Stimulated activated CD8-positive, alpha-beta memory T cell treated with anti-CD3 and anti-CD28 coated beads, Interleukin-15, amount 100 ng/mL, for 1 hour (primary cell): ENCODE results near the gene ANO1.

Experiments used
- DNase-seq: peaks from one replicate; pipeline ENCODE4 v3.0.0-alpha.2; 2020; ENCODE audit warnings: low read depth

ANO1 gene

DNA sequence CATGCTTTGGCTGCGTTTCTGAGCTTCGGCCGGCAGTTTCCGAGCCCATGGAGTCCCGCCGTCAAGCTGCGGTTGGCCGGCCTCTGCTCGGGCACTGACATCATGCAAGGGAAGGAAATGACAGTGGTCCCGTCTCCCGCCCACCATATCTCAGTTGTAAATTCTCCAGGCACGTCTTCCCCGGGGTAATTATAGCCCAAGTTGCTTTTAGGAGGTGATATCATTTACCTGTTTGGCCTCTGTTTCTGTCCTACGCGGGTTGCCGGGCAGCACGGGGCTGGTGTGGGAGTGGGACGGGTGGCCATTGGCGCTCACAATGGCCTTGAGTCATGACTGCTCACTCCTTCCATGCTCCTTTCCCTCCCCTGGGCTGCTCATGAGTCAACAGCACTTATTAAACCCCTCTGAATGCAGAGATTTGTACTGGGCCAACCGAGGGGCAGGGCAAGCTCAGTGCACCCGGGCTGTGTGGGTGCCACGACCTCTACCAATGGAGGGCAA, 4.2 kb upstream of the ANO1 start:
- no peak for DNase-seq

- no peak for DNase-seq
These were observed 3.4 kb upstream of the ANO1 start for GRCh38 chr11:70074746-70075145.

DNA sequence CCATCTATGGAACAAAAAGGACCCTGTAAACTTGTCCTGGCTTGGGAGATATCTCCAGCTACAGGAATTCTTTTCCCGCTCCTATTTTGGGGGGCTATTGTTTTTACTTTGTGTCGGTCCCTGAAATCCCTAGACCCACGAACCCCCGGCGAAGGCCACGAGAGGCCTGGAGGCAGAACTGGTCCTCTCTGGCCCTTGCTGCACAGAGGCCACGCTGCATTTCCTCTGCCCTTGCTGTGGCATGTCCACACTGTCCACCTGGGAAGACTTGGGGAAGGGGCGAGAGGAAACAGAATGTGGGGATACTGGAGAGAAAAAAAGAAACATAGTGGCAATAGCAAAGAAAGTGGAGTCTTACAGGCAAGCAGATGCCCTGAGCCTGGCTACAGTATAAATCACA, 2.3 kb upstream of the ANO1 start:
- no peak for DNase-seq

- DNase-seq = no peak
These were observed 1.6 kb upstream of the ANO1 start for GRCh38 chr11:70076461-70076931.

- no peak for DNase-seq
These were observed 564 bp upstream of the ANO1 start for GRCh38 chr11:70077411-70078094.

GRCh38 chr11:70078781-70079616, 882 bp downstream of the ANO1 start:
- no peak for DNase-seq

DNA sequence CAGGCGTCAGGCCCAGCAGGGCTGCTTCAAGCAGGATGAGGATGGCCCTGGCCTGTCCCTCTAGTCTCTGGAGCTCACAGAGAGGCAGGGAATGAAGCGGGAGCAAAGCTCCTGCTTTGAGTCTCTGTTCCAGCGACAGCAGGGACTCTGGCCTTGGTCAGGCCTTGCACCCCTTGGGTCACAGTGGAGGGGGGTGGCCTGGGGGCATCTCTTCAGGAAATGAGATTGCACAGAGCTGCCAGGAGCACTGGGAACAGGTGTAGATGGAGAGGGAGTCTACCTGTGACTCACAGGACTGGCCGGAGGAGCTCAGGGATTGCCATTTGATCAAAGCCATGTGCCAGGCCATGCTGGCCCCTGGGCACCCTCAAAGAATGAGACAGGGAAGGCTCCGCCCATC, 1.6 kb downstream of the ANO1 start:
- no peak for DNase-seq

DNA sequence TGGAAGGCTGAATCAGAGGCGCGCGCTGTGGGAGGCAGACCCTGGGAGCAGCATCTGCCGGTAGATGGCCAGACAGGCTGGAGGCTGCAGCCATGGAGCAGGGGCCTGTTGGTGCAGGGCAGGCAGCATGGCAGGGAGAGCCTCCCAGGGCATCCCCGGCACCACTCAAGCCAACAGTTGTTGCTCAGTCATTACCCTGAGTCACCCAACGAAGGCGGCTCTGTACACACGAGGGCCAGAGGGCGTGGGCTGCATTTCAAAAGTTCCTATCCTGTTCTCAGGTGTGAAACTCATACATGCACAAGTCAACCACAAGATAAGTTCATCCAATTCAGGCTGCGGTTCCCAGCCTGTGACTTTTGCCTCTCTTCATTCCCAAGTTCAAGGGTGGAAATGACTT, 2.6 kb downstream of the ANO1 start:
- no peak for DNase-seq

DNA sequence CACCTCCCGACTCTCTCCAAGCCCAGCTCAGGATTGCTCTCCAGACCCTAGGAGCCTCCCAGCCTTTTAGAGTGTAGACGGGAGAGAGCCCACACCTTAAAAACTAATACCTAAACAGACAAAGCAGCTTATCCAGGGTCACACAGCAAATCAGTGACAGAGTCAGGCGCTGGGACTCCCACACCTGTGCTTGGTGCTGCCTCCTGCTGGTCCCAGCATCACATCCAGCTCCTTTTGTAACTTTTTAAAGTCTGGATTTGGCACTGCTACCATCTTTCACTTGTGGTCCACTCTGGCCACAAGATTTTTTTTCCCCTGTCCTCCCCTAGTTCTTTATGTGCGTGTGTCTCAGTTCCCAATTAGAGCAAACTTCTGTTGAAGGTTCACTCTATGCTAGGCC, 4.7 kb downstream of the ANO1 start:
- DNase-seq = no peak

DNA sequence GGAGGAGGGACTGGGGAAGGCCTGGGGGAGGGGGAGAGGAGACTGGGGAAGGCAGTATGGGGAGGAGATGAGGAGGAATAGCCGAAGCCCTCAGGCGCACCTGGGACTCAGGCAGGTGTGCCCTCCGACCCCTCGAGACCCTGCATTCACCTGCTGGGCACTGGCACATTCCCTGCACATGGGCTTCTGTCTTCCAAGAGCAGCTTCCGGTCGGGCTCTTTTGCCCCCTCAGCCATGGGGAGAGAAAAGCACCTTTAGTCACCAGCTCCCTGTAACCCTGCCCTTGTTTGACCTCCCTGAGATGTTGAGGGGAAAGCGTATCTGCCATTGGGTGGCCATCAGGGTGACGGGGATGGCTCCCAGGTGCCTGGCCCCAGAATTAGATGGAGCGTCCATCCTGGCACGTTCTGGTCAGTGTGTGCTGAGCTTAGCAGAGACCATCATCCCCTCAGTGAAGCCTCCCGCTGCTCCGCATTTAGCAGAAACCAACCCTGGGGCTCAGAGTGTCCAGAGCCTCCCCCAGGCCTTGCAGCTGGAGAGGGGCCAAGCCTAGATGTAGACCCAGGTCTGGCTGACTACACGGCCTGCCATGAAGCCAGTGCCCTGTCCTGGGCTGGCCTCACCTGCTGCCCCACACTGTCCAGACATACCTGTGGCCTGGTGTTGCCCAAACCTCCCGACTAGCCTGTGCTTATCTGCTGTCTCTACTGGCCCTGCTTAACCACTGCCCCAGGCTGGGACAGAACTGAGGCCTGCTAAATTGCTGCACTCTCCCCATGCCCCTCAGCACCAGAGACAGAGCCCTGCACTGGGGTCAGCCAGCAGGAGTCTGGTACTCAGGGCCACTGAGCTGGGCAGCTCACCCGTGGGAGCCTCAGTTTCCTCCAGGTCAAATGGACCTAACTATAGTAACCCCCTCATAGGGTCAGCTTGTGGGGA, 6.2 kb downstream of the ANO1 start:
- DNase-seq = no peak

- DNase-seq = no peak
These were observed 8.0 kb downstream of the ANO1 start for GRCh38 chr11:70085815-70086769.

- DNase-seq = no peak
These were observed 9.5 kb downstream of the ANO1 start for GRCh38 chr11:70087446-70088167.

DNA sequence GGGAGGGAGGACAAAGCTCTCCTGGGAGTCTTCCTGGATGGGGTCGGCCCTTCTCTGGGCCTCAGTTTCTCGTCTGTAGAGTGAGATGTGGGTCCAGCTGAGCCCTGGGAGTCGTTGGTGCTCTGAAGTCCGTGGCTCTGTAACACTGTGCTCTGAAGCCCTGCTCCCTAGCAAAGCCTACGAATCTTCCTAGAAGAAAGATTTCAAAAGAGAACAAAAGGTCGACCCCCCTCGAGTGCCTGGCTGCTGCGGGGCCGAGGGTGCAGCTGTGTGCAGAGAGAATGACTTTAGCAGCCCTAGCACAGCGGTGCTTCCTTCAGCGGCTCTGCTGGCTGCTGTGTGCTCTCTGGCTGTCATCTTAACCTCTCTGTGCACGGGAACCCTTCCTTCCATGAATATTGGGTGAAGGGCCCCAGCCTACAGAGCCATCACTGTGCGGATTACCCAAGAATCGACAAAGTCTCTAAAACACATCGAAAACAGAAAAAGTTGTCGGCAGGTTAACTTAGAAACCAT, 10.7 kb downstream of the ANO1 start:
- DNase-seq = no peak

DNA sequence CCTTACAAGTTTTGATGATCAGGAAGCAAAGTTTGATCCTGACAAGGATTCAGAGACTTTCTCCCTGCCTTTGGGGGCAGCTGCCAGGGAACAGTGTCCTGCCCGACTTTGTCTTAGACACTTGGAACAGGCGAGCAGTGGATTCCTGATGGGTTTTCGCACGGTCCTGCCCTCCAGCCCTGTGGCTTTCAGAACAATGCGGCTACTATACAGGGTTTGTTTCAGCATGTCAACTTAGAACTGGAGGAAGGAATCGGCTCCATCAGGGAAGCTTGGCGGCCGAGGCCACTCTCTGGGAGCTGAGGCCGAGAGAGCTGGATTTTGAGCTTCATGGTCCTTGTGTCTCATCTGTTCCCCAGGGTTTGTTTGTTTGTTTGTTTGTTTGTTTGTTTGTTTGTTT, 11.5 kb downstream of the ANO1 start:
- no peak for DNase-seq

GRCh38 chr11:70090961-70091381, 12.9 kb downstream of the ANO1 start:
- DNase-seq = no peak

DNA sequence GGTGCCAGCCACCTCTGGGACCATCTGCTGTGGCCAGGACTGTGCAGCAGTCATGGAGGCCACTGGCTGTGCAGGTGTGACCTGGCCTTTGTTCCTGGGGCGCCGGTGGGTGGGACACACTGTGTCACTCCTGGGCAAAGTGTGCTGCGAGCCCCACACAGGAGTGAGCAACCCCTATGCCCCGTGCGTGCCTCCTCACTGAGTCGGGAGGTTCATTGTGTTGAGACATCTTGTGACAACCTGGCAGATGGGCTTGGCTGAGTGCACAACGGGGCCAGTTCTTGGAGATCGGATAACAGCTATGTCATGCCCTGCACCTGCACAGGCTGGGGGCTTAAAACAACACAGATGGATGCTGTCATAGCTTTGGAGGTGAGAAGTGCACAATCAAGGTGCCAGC, 13.5 kb downstream of the ANO1 start:
- DNase-seq = no peak

DNA sequence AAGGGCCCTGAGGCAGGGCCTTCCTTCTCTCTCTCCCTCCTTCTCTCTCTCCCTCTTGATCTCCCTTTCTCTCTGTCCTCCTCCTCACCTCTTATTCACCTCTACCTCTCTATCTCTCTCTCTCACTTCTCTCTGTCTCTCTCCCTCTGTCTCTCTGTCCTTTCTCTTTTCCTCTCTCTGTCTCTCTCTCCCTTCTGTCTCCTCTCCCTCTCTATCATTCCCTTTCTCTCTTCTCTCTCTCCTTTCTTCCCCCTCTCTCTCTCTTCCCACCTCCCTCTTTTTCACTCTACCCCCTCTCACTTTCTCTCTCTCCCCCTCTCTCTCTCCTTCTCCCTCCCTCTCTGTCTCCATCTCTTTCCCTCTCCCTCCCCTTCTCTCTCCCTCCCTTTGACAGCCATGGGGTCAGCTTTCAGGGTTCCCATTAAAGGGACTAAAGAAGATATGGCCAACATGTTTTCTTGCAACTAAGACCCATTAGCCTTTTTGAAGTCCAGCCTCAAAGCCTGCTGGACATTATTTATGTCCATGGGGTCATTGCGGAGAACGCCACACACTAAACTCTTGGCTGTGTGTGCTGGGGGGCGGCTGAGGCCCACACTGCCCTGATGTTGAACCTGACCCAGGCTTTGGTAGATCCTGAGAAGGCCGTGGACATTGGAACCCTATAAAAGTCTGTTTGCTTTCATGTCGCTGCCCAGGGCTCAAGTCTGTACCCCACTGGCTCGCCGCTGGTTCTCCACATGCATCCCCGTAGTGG, 15.0 kb downstream of the ANO1 start:
- DNase-seq = no peak

DNA sequence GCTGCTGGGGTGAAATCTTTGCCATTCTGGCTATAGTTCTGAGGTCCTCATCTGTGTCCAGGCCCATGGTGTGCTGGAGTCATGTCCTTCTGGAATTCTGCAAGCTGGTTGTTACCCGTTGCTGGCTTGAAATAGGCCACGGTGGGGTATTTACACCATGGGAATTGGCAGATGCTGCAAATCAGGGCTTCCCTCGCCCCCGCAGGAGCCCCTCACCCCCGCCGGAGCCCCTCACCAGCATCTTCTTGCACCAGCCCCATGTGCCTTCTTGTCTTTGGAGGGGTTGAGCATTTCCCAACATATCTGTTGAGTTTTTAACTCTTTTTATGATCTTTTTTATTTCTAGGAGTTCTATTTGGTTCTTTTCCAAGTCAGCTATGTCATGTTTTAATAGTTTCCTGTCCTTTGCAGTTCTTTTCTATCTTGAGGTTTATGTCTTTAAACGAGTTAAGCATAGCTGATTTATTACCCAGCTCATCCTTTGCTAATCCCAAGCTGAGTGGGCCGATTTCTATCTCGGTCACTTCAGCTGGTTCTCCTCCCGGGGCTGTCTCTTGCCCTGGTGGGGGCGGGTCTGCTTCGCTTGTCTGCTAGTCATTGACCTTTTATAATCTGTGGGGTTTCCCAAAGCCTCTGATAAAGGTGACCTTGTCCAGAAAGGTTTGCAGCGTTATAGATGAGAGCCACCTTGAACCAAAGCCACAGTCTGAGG, 17.6 kb downstream of the ANO1 start:
- DNase-seq = no peak
